HG03066 (cell line): ENCODE data around the gene IZUMO1.
"Not testable (repeated sequence)": the region's sequence is repeated elsewhere in the genome, so short reads cannot be mapped to it uniquely, and the experiment has no call there.

Experiments
- ATAC-seq: cut with Tn5 transposase; IDR thresholded peaks from one replicate; pipeline ENCODE4 v1.9.1; 2021; ENCODE audit warnings: low read depth; ENCODE audit not compliant: unreplicated experiment

Gene IZUMO1

DNA sequence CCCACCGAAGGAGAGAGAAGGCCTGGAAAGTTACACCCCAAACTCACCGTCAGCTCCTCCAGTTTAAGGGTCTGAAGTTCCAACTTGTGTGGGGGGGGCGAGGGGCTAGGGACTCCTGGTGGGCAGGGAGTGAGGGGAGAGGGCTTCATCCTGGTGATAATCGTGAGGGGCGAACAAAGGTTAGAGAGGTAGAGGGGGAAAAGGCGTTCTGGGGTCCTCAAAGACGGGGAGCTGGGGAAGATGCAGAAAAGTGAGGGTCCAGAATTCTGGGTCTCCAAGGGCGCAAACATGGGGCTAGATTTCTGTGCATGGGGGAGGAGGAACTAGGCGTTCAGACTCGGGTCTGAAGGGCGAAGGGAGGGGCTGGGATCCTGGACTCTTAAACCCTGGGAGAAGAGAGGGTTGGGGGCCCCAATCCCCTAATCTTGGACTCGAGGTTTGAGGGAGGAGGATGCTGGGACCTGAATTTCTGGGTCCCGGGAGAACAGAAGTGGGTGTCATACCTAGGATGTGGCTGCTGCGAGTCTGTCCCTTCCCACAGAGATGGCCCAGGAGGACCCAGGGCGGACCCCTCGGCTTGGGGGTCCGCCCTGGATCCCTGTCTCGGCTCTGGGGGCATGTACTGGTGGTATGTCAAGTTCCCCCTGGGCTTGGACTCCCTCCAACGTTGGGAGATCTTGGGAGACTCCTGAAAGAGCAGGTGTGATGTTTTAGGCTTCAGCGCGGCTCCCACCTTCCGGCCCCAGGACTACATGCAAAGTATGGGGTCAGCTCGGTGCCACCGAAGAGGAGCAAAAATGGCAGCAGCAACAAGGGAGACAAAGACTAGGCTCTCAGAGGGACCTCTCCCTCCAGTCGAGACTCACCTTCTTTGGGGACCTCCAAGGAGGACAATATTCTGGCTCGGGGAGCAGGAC is 31.7 kb downstream of the IZUMO1 start:
- no peak for ATAC-seq

DNA sequence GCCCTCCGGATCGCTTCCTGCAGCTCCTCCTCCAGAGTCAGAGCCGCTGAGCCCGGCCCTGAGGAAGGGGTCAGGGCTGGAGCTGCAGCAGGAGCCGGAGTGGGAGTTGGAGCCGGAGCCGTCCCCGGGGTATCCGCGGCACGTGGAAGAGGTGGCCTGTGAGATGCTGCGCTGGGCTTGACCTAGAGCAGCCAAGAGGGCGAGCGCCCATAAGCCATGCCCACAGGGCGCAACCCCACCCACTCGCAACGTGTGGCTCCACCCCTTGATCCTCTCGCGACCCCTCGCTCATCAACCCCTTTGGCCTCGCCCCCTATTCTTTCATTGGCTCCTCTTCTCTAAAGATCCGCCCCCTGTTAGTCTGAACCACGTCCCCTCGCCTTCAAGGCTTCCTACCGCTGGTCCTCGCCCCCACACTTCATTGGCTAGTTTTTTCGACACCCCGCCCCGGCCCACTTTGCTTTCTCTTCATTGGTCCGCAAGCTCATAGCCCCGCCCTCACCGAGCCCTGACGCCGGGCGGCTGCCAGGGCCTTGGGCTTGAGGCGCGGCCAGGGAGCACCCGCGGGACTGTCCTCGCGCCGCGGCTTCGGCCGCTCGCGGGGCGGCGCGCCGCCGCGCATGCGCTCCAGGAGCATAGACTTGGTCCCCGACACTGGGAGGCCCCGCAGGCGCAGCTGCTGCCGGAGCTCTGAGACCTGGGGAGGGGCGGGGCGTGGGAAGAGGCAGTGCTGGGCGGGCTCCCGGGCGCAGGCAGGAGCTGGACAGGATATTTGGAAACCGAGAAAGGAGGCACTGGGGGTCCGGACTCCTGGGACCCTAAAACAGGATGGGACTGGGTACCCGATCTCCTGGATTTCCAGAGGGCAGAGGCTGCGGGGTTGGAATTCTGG is 32.6 kb downstream of the IZUMO1 start:
- peak; percentile 89 for ATAC-seq

DNA sequence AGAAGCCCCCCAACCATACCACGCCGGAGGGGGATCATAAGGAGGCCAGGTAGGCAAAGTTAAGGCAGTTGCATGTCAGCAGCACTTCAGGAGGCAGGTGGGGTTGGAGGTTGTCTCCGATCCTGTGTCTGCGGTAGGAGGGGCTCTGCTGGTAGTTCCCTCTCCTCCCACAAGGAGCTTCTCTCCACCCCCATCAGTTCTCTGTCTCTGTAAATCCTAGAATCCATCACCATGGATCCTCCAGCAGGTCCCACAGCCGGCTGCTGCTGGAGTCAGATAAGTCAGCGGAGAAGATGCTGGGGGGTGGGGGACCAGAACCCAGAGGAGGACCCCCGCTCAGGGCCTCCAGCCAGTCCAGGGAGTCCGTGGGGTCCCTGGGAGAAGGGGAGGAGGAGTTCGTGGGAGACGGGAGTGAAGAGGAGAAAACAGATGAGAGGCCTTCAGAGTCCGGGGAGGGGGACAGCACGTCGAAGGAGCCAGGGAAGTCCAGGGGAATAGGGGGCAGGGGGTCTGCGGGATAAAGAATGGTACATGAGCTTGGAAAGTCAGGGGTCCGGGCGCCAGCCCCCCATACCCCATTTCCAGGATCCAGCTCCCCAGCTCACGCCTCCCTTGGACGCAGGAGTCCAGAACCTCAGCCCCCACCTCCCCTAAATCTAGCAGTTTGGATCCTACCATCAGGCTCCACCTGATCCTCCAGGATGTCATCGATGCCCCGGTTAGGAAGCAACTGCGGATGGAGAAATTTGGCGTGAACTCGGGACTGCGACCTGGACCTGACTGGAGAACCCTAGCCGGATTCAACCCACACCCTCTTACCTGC is 33.5 kb downstream of the IZUMO1 start:
- no peak for ATAC-seq

DNA sequence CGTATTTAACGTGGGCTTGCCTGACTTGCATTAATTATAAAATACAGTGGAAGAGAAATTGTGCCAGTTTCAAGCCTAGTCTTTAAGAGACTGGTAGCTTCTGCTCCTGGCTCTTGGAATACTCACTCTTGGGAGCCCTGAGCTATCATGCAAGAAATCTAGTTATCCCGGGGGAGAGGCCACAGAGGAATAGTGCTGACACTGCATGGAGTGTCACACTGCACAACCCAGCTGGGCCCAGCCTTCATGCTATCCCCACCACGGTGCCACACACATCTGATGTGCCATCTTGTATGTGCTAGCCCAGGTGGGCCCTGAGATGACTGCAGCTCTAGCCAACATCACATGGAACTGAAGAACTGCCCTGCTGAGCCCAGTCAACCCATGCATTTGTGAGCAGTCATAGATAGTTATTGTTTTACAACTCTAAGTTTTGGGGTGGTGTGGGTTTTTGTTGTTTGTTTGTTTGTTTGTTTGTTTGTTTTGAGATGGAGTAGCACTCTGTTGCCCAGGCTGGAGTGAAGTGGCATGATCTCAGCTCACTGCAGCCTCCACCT is 35.5 kb downstream of the IZUMO1 start:
- no peak for ATAC-seq

DNA sequence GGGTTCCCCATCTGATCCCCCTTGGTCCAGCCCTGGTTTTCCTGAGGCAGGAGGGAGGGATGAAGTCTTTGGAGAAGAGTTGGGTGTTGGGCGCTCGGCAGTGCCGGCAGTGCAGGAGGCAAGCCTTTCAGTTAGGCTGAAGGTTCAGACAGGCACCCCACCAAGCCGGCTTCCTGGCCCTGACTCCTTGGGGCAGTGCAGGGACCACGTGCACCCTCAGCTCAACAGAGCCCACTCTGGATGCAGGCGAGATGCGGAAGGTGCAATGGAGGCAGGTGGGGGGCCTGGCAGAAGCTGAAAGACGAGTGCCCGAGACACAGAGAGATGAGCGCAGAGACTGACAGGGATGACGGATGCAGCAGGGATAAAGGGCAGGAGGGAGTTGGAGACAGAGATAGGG is 38.2 kb downstream of the IZUMO1 start:
- no peak for ATAC-seq

DNA sequence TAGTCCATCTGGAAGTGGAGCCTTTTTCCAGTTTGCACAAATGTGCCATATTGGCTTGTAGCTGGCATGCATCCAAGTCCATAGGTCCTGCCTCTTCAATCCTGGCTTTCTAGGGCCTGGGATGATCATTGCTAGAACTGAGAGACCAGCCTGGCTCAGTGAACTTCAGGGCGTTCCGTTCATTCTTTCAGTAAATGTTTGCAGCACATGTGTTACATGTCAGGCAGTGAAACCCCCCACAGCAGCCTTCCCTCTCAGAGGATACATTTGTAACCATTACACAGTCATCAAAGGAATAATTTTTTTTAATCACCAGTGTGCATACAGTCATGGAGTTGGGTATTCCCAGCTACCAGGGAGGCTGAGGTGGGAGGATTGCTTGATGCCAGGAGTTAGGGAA is 41.3 kb downstream of the IZUMO1 start:
- no peak for ATAC-seq

DNA sequence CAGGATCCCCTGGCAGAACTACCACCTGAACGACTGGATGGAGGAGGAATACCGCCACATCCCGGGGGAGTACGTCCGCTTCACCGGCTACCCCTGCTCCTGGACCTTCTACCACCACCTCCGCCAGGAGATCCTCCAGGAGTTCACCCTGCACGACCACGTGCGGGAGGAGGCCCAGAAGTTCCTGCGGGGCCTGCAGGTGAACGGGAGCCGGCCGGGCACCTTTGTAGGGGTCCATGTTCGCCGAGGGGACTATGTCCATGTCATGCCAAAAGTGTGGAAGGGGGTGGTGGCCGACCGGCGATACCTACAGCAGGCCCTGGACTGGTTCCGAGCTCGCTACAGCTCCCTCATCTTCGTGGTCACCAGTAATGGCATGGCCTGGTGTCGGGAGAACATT is 43.4 kb downstream of the IZUMO1 start:
- ATAC-seq = no peak

DNA sequence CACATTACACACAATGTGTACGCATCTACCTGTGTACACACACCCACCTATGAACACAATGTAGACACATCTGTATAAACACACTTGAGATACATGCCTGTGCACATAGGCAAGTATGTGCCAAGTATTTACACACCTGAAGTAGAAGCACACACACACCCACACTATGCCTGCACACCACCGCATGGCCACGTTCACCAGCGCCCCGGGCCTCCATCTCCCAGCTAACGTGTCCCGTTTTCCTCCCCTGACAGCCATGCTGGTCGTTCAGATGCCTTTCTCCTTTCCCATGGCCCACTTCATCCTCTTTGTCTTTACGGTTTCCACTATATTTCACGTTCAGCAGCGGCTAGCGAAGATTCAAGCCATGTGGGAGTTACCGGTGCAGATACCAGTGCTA is 44.0 kb downstream of the IZUMO1 start:
- ATAC-seq = no peak

DNA sequence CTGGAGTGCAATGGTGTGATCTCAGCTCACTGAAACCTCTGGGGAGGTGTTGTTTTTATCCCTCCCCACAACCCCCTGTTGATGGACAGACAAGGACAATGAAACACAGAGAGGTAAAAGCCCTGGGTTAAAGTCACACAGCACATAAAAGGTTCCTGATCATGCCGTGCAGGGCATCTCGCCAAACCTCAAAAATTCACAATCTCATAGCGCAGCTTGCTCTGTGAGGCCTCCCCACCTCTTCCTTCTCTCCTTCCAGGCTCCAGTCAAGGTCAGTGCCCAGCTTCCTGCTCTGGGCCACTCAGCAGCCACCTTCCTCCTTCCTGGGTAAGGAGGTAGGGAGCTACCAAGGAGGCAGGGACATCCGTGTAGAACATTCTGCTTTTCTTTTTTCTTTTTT is 48.7 kb downstream of the IZUMO1 start:
- ATAC-seq = no peak

DNA sequence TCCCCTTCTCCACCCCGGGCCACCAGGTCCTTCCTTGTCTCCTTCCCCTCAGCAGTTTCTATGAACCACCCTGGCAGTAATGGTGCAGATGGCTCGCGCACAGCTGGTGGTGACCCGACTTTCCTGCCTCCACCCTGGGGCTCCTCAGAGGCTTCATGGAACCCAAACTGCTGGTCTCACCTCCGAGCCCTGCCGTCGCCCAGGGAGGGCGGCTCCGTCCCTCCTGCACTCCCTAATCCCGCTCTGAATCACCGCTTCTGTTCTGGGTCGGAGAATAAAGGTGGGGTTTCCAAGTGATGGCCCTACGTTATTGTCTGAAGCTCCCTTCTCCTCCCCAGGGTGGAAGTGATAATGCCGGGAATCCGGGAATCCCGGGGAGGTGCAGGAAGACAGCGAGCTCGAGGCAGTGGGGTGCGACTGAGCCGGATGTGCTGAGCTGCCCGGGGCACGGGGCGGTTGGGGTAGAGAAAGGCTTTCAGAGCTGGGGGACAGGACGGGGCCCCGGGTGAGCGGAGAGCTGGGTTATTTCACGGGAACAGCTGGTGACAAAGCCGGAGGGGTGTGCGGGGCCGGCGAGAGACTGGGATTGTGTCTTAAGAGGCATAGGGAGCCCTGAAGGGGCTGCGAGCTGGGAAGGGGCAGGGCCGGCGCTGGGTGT is 50.2 kb downstream of the IZUMO1 start:
- ATAC-seq = no peak

DNA sequence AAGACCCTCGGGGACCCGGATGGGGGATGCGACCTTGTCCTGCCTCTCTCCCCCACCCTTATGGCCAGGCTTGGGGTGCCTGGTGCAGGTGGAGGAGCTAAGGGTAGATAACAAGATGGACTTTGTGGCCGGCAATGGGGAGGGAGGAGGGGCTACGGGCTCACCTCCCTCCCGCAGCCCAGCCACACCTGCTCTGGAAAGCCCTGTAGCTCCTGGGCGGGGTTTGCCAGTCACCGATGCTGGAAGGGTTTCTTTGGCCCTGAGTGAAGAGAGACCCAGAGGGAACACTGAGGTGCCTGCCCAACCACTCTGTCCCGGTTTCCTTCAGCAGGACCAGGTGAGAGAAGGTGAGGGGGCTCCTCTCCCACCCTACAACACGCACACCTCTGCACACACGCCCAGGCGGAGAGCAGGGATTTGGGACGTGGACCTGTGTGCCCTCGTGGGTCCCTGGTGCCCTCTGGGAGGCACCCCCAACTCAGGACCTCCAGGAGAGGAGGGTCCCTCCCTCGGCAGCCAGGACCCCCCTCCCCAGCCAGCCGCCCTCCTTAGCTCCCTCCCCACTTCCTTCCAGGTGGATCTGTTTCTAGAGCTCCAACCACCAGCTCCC is 50.9 kb downstream of the IZUMO1 start, which contains the start of gene FUT2:
TSS of gene FUT2 (plus strand) at position 229 of the 610 bp plus-strand sequence. CDS start 6,986 bp downstream, outside the sequence.
- no peak for ATAC-seq

DNA sequence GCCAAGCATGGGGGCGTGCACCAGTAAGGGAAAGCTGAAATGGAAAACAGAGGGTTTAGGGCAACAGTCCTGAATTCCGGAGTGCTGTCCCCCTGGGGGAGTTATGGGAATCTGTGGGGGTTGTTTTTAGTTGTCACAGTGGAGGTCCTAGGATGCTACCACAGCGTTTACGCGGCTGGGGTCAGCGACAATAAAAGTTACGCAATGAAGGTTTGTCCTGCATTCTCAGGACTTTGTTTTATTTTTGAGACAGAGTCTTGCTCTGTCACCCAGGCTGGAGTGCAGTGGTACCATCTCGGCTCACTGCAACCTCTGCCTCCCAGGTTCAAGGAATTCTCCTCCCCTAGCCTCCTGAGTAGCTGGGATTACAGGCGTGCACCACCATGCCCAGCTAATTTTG is 53.1 kb downstream of the IZUMO1 start:
- ATAC-seq = not testable (repeated sequence)
